Measurements from ENCODE around the gene SEMA3A. TPM values are rescaled to one million over a fixed set of nuclear protein-coding genes. Genes with fewer than 3 reads are reported as not detected.
A peak's percentile ranks its signal among the peaks of the same experiment; 100 is the strongest.

The SEMA3A gene
- total RNA-seq, 1 donor from 2014 or later, result 56.7 TPM

DNA sequence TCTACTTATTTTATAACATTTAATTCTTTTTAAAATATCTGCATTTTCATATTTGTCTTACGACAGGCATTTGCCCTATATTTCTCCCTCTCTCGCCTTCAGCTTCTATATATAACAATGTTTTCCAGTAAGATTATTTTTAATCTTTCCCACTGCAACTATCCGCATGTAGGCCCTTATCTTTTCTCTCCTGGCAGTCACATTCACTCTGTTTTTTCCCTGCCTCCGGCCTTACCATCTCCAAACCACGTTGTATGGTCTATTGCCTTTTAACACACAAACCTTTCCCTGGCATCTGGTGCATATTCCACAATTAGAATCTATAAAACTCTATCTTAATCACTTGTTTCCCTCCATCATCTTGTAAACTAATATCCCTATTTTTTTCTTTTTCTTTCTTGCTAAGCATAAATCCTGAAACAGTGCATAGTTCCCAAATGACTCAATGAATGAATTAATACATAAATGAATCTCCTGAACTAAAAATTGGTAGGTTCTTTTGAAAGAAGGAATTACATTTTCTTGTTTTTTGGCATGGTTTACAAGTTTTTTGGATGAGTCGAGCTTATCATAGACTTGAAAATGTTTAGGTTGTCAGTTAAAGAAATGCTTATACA is 173.2 kb downstream of the SEMA3A start:
- DNase-seq (ENCODE audit: low read depth in 2 of 2), result no peak

DNA sequence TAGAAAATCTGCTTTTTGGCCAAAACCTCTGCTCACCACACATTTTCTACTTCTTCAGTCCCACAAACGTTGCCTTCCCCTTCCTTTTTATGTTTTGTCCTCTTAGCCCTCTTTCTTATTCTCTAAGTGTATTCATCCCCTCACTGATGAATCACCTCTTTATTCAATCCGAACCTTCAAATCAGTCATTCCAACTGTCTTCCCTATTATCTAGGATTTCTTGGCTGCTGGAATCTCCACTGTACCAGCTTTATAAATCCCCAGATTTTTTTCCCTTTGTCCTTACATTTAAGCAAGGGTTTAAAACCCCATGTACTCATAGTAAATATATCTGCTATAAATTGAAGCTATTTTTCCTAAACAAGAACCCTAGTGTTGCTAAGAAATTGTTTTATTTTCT is 176.9 kb downstream of the SEMA3A start:
- no peak for DNase-seq (ENCODE audit: low read depth in 2 of 2)

DNA sequence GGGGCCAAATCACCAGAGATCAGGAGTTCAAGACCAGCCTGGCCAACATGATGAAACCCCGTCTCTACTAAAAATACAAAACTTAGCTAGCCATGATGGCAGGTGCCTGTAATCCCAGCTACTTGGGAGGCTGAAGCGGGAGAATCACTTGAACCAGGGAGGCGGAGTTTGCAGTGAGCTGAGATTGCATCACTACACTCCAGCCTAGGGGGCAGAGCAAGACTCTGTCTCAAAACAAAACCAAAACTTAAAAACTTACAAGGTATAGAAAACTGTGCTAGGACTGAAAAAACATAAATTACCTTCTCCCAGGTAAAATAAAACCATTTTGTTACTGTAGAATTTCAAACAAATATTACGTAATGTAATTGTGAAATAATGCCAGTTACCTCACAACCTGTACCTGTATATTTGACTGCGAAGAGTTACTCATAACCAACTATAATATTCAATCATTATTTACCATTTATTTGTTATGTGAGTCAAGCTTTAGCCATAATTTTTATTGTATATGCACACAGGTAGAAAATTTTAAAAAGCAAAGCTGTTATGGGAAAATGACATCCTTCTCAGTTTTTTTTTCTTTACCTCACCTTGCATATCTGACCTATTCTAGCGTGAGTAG is 180.9 kb downstream of the SEMA3A start:
- no peak for DNase-seq (ENCODE audit: low read depth in 2 of 2)

DNA sequence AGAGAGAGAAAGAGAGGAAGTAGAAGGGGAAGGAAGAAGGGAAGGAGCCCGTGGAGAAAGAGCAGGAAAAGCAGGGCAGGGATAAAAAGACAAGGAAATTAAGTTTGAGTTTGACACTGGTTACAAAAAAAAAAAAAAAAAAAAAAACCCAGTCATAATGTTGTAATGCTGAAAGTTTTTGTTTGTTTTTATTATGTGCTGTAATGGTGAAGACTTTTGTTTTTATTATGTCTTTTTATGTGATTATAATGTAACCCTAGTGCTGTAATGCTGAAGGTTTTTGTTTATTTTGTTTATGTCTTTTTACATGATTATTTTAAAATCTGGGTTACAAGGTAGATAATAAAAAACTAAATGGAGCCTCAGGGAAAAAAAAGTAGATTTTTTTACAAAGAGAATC is 184.8 kb downstream of the SEMA3A start:
- DNase-seq (ENCODE audit: low read depth in 2 of 2), result no peak

DNA sequence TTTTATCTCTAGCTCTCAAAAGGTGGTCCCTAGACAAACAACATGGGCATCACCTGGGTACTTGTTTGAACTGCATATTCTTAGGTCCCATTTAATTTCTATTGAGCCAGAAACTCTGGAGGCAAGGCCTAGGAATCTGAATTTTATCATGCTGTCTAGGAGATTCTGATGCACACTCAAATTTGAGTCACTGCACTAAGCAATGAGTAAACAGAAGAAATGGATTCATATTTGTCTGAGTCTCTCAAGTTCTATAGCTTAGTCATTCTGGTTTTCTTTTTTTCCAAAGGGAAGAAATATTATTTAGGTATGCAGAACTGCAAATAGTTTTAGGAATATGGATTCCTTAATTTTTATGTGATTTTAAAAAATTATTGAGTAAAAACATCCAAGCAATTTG is 185.5 kb downstream of the SEMA3A start:
- no peak for DNase-seq (ENCODE audit: low read depth in 2 of 2)

DNA sequence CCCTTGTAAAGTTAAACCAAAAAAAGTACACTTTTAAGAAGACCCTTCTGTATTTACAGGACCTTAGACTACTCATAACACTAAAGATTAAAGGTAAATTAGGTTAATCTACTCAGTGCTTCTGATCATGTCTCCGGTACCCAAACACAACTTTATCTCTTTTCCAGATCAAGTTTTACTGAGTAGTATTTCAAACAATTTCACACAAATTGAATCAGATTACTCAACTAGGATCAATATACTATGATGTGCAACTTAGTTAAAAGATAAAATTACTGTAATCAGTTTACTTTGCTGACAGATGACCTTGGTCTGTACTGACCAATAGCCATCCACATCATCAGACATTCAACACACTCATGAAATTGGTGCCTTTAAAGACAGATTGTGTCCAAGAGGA is 191.4 kb downstream of the SEMA3A start:
- DNase-seq (ENCODE audit: low read depth in 2 of 2), result no peak

DNA sequence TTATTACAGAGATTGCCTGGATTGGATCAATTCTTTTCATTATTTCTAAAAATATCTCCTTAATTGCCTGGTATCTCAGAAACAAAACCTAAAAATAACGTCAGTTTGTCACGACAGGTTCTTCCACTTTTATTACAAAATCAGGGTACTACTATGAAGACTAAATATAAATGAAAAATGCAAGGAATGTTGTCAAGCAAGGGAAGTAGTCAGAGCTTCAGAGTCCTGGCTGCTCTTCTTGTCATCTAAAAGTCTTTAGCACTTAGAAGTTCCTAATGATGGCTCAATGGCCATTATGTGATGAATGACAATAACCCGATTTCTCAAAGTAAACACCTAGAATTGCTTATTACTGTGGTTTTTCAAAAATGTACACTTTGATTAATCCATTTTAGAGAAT is 192.2 kb downstream of the SEMA3A start:
- no peak for DNase-seq (ENCODE audit: low read depth in 2 of 2)

DNA sequence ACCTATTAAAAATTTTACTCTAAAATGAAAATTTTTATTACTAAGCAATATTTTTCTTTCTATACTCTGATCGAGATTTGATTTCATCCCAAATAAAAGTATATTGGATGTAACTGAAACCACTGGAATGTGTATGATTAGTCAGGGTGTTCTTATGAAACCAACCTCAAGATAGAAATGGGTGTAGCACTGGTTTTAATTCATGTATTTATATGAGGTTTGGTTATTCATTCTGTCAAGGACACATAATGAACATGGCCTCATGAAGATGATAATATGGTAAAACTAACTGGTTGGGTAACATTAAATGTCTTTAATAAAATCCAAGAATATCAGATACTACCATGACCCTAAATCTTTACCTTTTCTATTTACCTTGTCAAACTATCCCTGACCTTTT is 197.7 kb downstream of the SEMA3A start:
- DNase-seq (ENCODE audit: low read depth in 2 of 2), result no peak

DNA sequence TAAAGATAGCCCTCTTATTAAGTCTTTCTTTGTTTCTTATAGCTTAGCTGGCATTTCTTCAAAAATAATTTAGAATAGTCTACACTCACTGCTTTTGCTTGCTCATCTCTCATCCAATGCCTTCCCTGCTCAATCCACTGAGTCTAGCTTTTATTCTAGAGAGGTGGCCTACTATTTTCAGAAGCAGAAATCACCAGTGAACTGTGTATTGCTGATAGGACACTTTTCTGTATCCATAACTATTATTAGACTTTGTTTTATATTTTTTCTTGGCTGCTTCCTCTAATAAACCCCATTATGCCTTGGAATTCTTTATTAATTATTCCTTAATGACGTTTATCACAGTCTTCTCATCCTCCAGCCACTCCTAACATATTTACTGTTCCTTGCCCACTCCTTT is 206.8 kb downstream of the SEMA3A start:
- no peak for DNase-seq (ENCODE audit: low read depth in 2 of 2)

DNA sequence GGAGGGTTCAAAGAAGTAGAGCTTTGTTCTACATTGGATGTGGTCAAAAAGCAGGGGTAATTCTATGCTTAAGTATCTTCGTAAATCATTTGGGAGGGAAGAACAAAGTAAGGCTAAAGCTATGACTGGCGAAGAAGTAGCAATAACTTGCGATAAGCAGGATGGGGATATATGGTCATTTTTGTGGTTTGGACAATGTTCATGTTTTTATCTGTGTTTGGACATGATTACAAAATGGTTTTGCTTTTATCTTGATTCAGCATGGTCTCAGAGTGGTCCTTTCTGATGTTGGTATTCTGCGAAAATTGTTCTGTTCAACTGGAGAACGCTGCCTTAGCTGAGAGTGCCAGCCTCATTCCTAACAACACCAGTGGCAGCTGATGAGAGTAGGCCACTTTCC is 208.8 kb downstream of the SEMA3A start:
- no peak for DNase-seq (ENCODE audit: low read depth in 2 of 2)

DNA sequence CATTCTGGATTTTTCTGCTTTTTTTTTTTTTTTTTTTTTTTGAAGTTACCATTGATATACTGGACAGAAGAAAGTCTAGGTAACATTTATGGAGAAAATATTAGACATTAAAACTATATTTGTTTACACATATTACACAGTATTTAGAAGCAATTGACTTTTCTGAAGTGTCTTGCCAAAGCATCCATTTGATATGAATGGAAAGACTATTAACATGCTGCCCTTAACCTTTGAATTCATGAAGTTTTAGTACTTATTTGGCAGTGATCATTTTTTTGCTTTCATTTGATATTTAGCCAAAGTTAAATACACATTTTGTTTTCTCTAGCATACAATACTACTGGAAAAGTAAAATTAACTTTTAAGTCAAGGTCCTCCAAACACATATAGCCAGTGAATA is 210.0 kb downstream of the SEMA3A start:
- DNase-seq (ENCODE audit: low read depth in 2 of 2), result peak in 1 of 2 donors; percentile 24

DNA sequence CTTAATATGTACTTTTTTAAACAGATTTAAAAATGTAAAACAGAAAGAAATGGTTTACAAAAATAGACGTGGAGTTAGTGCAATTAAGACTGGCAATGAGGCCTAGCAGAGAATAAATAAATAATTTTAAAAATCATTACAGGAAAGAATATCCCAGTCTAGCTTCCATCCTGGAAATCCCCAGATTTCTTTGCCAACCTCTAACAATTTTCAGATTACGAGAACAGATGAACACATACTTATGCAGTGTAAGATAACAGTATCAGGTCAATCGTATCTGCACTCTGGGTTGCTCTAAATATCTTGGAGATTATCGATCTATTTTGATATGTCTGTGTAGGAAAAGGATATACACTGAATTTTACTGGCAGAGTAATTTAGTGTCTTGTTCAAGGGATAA is 210.5 kb downstream of the SEMA3A start:
- peak; percentile 53 to 54 for DNase-seq (ENCODE audit: low read depth in 2 of 2)

DNA sequence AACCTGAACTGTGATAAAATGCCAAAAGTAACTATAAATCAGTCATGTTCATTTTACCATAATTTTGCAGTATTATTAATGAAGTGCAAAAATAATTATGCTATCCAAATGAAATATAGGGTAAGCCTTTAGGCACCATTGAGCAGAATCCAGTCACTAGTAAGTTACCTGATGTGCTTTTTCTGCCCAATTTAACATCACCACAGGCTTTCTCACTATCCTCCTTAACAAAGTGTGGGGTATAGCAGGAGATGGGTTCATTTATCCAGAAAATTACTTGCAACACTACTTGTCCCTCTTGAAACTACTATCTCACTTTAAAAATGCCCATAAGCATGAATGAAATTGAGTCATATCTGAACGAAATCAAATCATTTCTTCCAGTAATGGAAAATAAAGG is 211.0 kb downstream of the SEMA3A start:
- no peak for DNase-seq (ENCODE audit: low read depth in 2 of 2)

DNA sequence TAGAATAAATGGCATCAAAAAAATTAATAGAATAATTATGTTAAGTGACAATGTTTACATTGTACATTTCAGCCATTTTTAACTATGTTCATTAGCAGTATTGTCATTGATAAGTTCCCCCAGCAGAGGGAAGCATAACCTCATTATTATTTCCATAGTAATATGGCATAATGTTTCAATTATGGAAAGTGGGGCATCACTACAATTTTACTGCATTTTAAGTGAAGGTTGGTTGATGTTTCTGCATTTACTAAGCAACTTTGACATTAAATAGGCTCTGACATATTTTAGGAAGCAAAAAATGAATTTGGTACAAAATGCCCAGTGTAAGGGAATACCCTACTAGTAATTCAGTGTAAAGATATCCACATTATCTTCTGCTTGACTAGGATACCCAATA is 218.3 kb downstream of the SEMA3A start:
- DNase-seq (ENCODE audit: low read depth in 2 of 2), result peak; percentile 43 to 60

DNA sequence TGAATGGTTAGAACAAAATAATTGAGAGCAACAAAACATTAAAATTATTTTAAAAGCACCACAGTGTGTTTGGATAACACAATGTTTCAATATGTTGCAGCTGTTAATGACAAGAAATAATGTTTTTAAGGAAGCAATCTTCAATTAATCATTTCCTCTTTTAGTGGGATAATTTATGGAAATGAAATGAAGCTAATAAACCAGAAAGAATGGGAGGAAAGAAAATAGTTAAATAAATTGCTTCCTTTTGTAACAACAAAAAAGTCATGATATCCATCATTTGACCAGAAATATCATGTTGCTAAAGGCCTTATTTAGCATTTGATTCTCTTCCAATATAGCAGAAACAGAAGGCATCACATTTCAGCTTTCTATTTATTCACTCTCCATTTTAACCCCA is 224.5 kb downstream of the SEMA3A start:
- peak in 1 of 2 donors; percentile 10 for DNase-seq (ENCODE audit: low read depth in 2 of 2)

DNA sequence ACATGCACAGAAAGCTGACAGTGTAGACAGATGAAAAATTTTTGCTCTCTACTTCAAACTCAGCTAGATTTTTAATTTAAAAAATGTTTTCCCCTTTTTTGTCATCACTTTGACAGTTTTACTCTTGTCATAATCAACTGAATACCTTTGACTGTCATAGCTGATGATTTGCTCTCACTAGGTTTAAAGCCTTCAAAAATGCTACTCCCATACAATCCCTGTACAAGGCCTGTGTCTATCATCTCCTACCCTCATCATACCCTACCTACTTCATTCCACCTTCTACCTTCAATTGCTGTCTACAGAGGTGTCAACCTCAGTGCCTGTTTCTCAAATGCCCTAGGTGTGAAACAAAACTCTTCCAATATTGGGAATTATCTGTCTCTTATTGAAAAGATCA is 230.3 kb downstream of the SEMA3A start:
- DNase-seq (ENCODE audit: low read depth in 2 of 2), result no peak

DNA sequence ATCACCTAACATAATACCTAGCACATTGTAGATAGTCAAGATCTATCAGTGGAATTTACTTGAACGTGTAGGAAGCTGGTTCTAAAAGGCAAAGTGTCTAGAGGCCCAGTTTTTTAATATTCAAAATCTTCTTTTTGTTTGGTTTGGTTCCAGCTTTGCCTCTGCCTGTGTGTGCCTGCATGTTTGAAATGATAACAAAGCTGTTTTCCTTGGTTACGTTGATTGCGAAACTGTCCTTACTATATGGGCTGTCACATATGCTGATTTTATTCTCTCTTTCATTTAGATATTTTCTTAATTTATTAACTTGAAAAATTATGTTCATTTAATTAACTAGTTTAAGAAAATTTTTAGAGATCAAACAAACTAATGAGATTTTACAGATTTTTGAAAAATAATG is 237.3 kb downstream of the SEMA3A start:
- DNase-seq (ENCODE audit: low read depth in 2 of 2), result peak in 1 of 2 donors; percentile 56

DNA sequence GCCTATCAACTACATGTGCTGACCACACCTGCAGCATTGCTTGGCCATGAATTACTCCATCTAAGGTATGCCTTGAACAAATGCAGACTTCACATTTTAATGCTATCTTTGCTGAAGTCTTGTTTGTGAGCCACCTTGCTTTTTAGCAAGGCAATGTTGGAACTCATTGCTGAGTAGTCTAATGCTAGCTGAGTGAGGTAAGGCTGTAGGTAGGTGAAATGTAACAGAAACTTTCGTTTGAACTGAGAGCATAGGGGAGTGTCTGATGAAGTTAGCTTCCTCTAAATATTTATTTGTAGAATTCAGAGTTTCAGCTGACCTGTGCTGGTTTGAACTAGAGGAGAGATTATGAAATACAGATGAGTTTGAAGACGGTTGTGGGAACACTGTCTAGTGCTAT is 238.5 kb downstream of the SEMA3A start:
- no peak for DNase-seq (ENCODE audit: low read depth in 2 of 2)

DNA sequence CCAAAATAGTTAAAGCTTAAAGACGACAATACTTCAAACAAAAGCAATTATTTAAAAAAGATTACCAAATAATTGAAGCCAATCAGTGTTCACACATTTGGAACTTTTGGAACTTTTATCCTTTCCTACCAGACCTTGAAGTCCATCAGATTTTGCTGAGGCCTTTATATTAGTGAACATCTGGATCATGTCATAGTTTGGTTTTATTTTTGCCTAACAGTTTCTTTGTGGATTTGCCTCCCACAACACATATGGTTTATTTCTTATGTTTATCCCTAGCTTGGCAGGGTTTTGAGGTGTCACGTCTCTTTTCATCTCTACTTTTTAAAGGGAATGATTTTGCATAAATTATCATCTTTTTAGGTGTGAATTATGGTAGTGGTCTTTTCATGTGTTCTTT is 242.4 kb downstream of the SEMA3A start:
- no peak for DNase-seq (ENCODE audit: low read depth in 2 of 2)

DNA sequence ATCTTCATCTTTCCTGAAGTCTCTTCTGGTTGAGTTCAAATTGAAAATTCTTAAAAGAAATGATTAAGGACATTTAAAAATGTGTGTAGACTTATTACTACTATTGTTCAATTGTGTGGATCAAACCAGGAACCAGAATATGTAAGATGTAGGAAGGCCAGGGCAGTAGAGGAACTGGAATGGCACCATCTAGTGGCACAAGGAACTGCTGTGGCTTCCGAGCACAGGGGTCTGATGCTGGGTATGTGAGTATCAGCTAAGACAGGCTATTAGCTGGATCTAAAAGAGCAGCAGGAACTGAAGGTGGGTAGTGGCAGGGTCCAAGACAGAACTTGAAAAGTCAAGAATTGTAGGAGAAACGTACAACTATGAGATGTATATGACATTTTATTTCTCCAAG is 247.3 kb downstream of the SEMA3A start:
- DNase-seq (ENCODE audit: low read depth in 2 of 2), result peak in 1 of 2 donors; percentile 4

DNA sequence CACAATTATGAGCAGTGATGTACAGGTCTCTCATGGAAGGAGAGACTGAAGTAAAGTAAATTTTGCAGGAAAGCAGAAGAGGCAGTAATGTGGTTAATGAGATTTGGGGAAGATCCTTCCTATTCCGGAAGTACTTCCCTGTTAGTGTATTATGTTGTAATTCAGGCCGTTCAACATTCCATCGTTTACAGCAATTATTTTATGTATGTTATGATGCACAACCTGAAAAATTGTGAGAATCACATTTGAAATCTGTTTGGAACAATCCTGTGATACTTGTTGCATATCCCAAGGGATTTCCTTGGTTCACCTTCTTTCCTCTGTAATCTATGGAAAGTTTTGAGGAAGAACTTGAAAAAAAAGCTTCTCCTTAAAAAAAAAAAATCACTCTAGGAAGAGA is 247.8 kb downstream of the SEMA3A start:
- no peak for DNase-seq (ENCODE audit: low read depth in 2 of 2)

DNA sequence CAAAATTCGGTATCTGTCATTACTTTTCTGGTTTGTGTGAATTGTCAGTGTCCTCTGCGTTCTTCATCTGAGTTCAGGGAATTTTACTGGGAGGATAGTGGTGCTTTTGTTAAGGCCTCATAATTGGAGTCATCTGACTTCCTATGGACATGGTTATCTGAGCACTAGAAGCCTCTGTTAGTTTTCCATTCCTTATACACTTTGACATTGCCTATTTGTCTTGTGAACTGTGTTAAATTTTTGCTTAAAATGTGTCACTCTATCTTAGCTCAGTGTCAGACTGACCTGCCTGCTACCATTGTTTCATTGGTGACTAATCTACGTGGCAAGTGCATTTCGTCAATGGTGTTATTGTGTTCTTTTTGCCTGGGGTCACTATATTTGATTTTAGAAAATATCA is 253.3 kb downstream of the SEMA3A start:
- no peak for DNase-seq (ENCODE audit: low read depth in 2 of 2)

DNA sequence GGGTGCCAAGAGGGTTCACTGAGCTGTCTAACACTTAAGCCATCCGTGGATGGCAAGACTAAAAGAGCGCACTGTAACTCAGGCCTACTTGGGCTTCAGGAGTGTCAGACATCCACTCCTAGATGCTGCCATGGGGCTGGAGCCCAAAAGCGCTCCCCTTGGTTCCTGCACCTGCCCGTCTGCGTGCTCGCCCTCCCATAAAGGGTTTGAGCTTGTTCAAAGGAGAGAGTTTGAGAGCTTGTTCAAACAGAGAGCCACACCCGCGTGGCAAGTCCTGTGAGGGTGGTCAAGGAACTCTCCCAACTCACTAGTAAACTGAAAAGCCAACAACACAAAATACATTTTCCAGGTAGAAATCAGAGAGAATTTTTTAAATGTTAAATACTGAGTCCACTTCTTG is 256.7 kb downstream of the SEMA3A start:
- DNase-seq (ENCODE audit: low read depth in 2 of 2), result no peak
